HepG2 (cell line): Measurements from ENCODE around the gene PAGE1. TPM values are rescaled to one million over a fixed set of nuclear protein-coding genes. Genes with fewer than 3 reads are reported as not detected.

Experiments
- ATAC-seq: fragments of 200-7000 bp; cut with Tn5 transposase; 3 replicates; pipeline ENCODE4 v1.9.1; 2020; ENCODE audit warnings: mild to moderate bottlenecking, moderate library complexity
- BruUV-seq: library from RNA; stranded (reverse); fragments of 400-500 nt; replicated peaks from 2 replicates; lab custom pipeline; 2021; lab: Mats Ljungman, UMichigan
- CTCF ChIA-PET: fragments of 300-600 bp; formaldehyde crosslinking; extraction: SDS; loops from one replicate; lab custom pipeline; 2021; ENCODE audit warnings: low total read pairs, inconsistent platforms, low intra/inter-chr PET ratio; lab: Yijun Ruan, JAX
- POLR2A ChIA-PET: fragments of 350-600 bp; sonication (Branson Sonifier 250); formaldehyde crosslinking; loops from one replicate; lab custom pipeline; 2020; ENCODE audit warnings: antibody characterized with exemption, inconsistent platforms; lab: Yijun Ruan, JAX
- DNase-seq: peaks from one replicate; pipeline ENCODE4 v3.0.0-alpha.2; 2015; ENCODE audit warnings: low spot score
- FAIRE-seq: peaks from 3 replicates; lab custom pipeline; 2011; peaks lifted over from hg19 to GRCh38; lab: Jason Lieb, UNC
- H2AFZ ChIP-seq: one replicate; pipeline ENCODE4 v1.6.1; 2011; ENCODE audit warnings: low read length, inconsistent platforms
- H3K27ac ChIP-seq: fragments of 300-600 bp; 3 replicates; pipeline ENCODE4 v1.8.0; 2011; ENCODE audit warnings: mixed run types, mild to moderate bottlenecking, mixed read lengths, low read length, inconsistent platforms; ENCODE audit not compliant: insufficient read depth; ENCODE audit errors: extremely low read length
- H3K27me3 ChIP-seq, 2 experiments: fragments of 200-600 bp in 1 of 2; 2 replicates in 1 of 2; 3 replicates in 1 of 2; pipeline versions ENCODE4 v1.6.0 to v1.8.0; 2011; ENCODE audit warnings: low read length in 2 of 2, mild to moderate bottlenecking in 2 of 2, moderate library complexity in 2 of 2, inconsistent platforms in 1 of 2; ENCODE audit not compliant: insufficient read depth in 2 of 2, control insufficient read depth in 1 of 2
- H3K36me3 ChIP-seq, 2 experiments: fragments of 200-600 bp in 1 of 2; replicated peaks in 1 of 2; 2 replicates in 1 of 2; 3 replicates in 1 of 2; pipeline versions ENCODE4 v1.5.1 to v1.8.0; 2011; ENCODE audit warnings: low read length in 2 of 2, inconsistent platforms in 1 of 2; ENCODE audit not compliant: insufficient read depth in 2 of 2, control insufficient read depth in 1 of 2
- H3K4me1 ChIP-seq: 2 replicates; pipeline ENCODE4 v1.5.1; 2012; ENCODE audit warnings: low read length, inconsistent platforms; ENCODE audit not compliant: insufficient read depth
- H3K4me2 ChIP-seq: 2 replicates; pipeline ENCODE4 v1.6.0; 2011; ENCODE audit warnings: low read depth, low read length, inconsistent platforms
- H3K4me3 ChIP-seq, 3 experiments: fragments of 200-600 bp in 1 of 3; sonication (generic), shearing (Covaris generic) in 1 of 3; replicated peaks in 1 of 3; 2 replicates each; pipeline ENCODE4 v1.5.1; 2011 to 2016; ENCODE audit warnings: low read length in 3 of 3, inconsistent platforms in 2 of 3, low read depth in 2 of 3, mild to moderate bottlenecking in 2 of 3, control low read depth in 1 of 3, mixed read lengths in 1 of 3; ENCODE audit not compliant: insufficient read depth in 1 of 3
- H3K79me2 ChIP-seq: one replicate; pipeline ENCODE4 v1.6.1; 2011; ENCODE audit warnings: low read length, inconsistent platforms; ENCODE audit not compliant: insufficient read depth
- H3K9ac ChIP-seq: 2 replicates; pipeline ENCODE4 v1.6.0; 2011; ENCODE audit warnings: mild to moderate bottlenecking, low read depth, low read length, inconsistent platforms; ENCODE audit not compliant: insufficient read depth
- H3K9me3 ChIP-seq: 2 replicates; pipeline ENCODE4 v1.5.1; 2012; ENCODE audit warnings: mild to moderate bottlenecking, low read length
- H4K20me1 ChIP-seq: 2 replicates; pipeline ENCODE4 v1.6.0; 2011; ENCODE audit warnings: inconsistent platforms, mild to moderate bottlenecking, low read length, moderate library complexity; ENCODE audit not compliant: insufficient read depth
- AGO1 ChIP-seq: fragments of 200-400 bp; formaldehyde crosslinking; IDR thresholded peaks from 2 replicates; pipeline ENCODE4 v1.6.1; 2017; ENCODE audit warnings: mild to moderate bottlenecking, low read depth, low read length, moderate library complexity; ENCODE audit not compliant: poor library complexity, severe bottlenecking
- KDM2A ChIP-seq: sonication (generic); formaldehyde crosslinking; IDR thresholded peaks from 2 replicates; pipeline ENCODE4 v1.4.0; 2020; ENCODE audit warnings: low read depth, missing genetic modification reagents, borderline replicate concordance
- PHF8 ChIP-seq: sonication (generic); formaldehyde crosslinking; IDR thresholded peaks from 2 replicates; pipeline ENCODE4 v1.5.0; 2020; ENCODE audit warnings: missing genetic modification reagents
- ZNF317 ChIP-seq: sonication (generic); formaldehyde crosslinking; IDR thresholded peaks from 2 replicates; pipeline ENCODE4 v1.5.0; 2020; ENCODE audit warnings: mild to moderate bottlenecking, missing genetic modification reagents
- ZNF550 ChIP-seq: sonication (generic); formaldehyde crosslinking; IDR thresholded peaks from 2 replicates; pipeline ENCODE4 v1.4.0; 2020; ENCODE audit warnings: mild to moderate bottlenecking, missing genetic modification reagents, borderline replicate concordance
- WGBS: methylation state at CpG from one replicate; pipeline ENCODE4 v1.1.6; 2017; ENCODE audit warnings: low lambda C conversion rate; 5-methylcytosine and 5-hydroxymethylcytosine counted together
- in situ Hi-C: cut with HindIII; loops from 2 replicates; pipeline ENCODE4 v1.10.0; 2017; ENCODE audit warnings: low pct_unique_long_range_greater_than_20kb; ENCODE audit not compliant: extremely low pct_ligation_motif_present
- intact Hi-C: fragments of 100-400 bp; cut with micrococcal nuclease; formaldehyde crosslinking; loops from one replicate; pipeline ENCODE4 v1.10.0; 2022; ENCODE audit not compliant: unreplicated experiment
- polyA plus RNA-seq, 8 experiments: library from polyadenylated mRNA; depleted of rRNA in 3 of 8; stranded (reverse) in 7 of 8; unstranded in 1 of 8; fragments of >200 nt; fragmentation: Illumina TruSeq in 4 of 8; extraction: Trizol in 4 of 8; gene quantifications; 2 replicates each; pipeline versions ENCODE4 v1.2.1 to v1.2.3, GENCODE V29; 2011 to 2016; ENCODE audit warnings: low read depth in 4 of 8, missing spikeins in 1 of 8, mixed read lengths in 1 of 8; ENCODE audit not compliant: insufficient read depth in 1 of 8
- total RNA-seq, 5 experiments: library from RNA; depleted of rRNA; stranded (reverse); fragments of >200 nt; fragmentation: Illumina TruSeq; extraction: Trizol; gene quantifications; 2 replicates each; pipeline ENCODE4 v1.2.3, GENCODE V29; 2016; ENCODE audit warnings: low read depth in 1 of 5
- TF ChIP-seq, protein P1 (sequence below): sonication (generic); formaldehyde crosslinking; IDR thresholded peaks from 2 replicates; pipeline ENCODE4 v1.8.0; 2022; ENCODE audit warnings: missing genetic modification reagents, mild to moderate bottlenecking, inconsistent platforms, borderline replicate concordance
- TF ChIP-seq, protein P2 (sequence below): sonication (generic); formaldehyde crosslinking; IDR thresholded peaks from 2 replicates; pipeline ENCODE4 v1.5.0; 2020; ENCODE audit warnings: mild to moderate bottlenecking, missing genetic modification reagents, borderline replicate concordance
- TF ChIP-seq, protein P3 (sequence below): IDR thresholded peaks from 2 replicates; pipeline ENCODE4 v1.6.1; 2016; ENCODE audit warnings: low read depth, borderline replicate concordance
- TF ChIP-seq, protein P4 (sequence below): sonication (generic); formaldehyde crosslinking; IDR thresholded peaks from 2 replicates; pipeline ENCODE4 v1.4.0; 2020; ENCODE audit warnings: mild to moderate bottlenecking, missing genetic modification reagents
- TF ChIP-seq, protein P5 (sequence below): sonication (generic); formaldehyde crosslinking; IDR thresholded peaks from 2 replicates; pipeline ENCODE4 v1.5.0; 2020; ENCODE audit warnings: missing genetic modification reagents, mild to moderate bottlenecking, borderline replicate concordance

The PAGE1 gene
- total and polyA plus RNA-seq, 2 of the 13 experiments (the other 11 are each of a cell fraction or from before 2014, with no cell fraction given), result 0.45 to 0.93 TPM

DNA sequence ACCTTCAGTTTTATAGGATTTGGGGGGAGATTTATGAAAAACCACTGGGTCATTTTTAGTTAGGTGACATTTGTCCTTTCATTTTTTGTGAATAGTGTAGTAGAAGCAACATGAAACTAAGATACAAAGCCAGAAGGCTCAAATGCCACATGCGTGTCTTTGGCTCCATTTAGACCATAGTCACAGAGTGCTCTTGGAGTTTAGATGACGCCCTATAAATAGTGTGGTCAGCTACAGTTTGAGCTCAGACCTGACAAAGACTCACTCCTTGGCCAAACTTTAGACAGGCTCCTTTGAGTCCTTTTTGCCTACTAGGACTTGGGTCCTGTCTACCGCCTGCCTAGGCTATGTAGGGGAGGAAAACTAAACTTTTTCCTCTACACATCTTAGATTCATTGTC is 16.8 kb upstream of the PAGE1 start:
- WGBS, result 73% methylated on average over 3 of the region's 3 CpGs
- CTCF ChIA-PET, result no interaction called here
- no peak overlapping the region for H3K27ac ChIP-seq
- no peak overlapping the region for H3K4me3 ChIP-seq
- DNase-seq, result no peak
- ATAC-seq, result no peak
- H3K27me3 ChIP-seq, result no peaks in the 10 kb centered on the region
- no peak for TF ChIP-seq KDM2A (CRISPR knock-in tag)
- no peak for TF ChIP-seq ZNF317 (CRISPR knock-in tag)
- TF ChIP-seq, protein P1, sequence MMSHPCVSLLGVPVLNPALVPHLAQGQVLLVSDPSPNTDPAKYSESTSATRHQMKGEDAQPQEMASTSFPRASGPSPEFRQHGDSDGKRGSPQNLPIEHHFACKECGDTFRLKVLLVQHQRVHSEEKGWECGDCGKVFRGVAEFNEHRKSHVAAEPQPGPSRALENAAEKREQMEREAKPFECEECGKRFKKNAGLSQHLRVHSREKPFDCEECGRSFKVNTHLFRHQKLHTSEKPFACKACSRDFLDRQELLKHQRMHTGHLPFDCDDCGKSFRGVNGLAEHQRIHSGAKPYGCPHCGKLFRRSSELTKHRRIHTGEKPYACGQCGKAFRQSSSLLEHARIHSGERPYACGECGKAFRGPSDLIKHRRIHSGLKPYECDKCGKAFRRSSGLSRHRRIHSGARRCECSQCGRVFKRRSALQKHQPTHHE (CRISPR knock-in tag), result no peak
- TF ChIP-seq, all 625 proteins: peak for 0
- FAIRE-seq, result no peak
- no peaks in the 10 kb centered on the region for H3K9me3 ChIP-seq
- H3K9ac ChIP-seq, result no peak overlapping the region
- no TSS peak for BruUV-seq
- H3K79me2 ChIP-seq, result no peaks in the 10 kb centered on the region
- no peak overlapping the region for H3K4me2 ChIP-seq
- POLR2A ChIA-PET, result no interaction called here
- H4K20me1 ChIP-seq, result no peaks in the 10 kb centered on the region
- H3K36me3 ChIP-seq, result no peaks in the 10 kb centered on the region
- in situ Hi-C loops, result no loop called here
- H3K4me1 ChIP-seq, result no peaks in the 10 kb centered on the region
- H2AFZ ChIP-seq, result no peak overlapping the region
- intact Hi-C loops, result no loop called here

DNA sequence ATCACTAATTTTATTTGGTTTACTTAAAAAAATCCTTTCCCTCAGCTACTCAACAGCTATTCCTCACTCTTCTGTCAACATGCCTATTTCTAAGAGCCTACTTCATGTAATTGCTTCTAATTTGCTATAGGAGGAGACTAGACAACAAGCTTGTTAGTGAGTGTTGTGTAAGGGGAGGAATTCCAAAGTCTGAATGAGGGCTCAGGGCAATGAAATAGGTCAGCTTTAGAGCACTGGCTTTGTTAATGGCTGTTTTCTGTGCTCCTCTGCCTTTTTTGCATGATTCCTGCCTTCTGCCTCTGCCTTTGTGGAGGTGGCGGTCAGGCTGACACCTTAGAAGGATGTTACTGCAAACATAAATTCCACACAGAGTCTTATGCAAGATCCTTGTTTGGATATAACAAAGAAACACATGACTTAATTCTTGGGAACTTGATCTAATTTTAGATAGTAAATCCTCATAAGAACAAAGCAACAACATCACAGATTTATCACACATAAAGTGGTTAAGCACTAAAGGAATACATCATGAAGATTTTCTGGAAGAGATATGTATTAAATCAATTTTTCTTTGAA is 15.0 kb upstream of the PAGE1 start:
- Histone ChIP-seq H3K79me2 (no peaks in the 10 kb centered on the region), H2AFZ (no peak overlapping the region), H3K4me1 (no peaks in the 10 kb centered on the region), H3K27ac (no peak overlapping the region), H3K9me3 (no peaks in the 10 kb centered on the region), H3K9ac (no peak overlapping the region), H3K36me3 (no peaks in the 10 kb centered on the region), H3K27me3 (no peaks in the 10 kb centered on the region), H4K20me1 (no peaks in the 10 kb centered on the region), H3K4me2 (no peak overlapping the region), H3K4me3 (no peak overlapping the region)
- in situ Hi-C loops (no loop called here), intact Hi-C loops (no loop called here)
- ChIA-PET POLR2A (no interaction called here), CTCF (no interaction called here)
- DNase-seq, result peak; percentile 1
- WGBS, result 29% methylated on average over 1 of the region's 1 CpG
- no TSS peak for BruUV-seq
- ATAC-seq, result peak; percentile 50; the same call in 1 of the 3 replicates
- FAIRE-seq, result peak; percentile 36
- TF ChIP-seq PHF8 (CRISPR knock-in tag) (no peak), AGO1 (no peak), ZNF550 (CRISPR knock-in tag) (no peak)
- TF ChIP-seq, protein P2, sequence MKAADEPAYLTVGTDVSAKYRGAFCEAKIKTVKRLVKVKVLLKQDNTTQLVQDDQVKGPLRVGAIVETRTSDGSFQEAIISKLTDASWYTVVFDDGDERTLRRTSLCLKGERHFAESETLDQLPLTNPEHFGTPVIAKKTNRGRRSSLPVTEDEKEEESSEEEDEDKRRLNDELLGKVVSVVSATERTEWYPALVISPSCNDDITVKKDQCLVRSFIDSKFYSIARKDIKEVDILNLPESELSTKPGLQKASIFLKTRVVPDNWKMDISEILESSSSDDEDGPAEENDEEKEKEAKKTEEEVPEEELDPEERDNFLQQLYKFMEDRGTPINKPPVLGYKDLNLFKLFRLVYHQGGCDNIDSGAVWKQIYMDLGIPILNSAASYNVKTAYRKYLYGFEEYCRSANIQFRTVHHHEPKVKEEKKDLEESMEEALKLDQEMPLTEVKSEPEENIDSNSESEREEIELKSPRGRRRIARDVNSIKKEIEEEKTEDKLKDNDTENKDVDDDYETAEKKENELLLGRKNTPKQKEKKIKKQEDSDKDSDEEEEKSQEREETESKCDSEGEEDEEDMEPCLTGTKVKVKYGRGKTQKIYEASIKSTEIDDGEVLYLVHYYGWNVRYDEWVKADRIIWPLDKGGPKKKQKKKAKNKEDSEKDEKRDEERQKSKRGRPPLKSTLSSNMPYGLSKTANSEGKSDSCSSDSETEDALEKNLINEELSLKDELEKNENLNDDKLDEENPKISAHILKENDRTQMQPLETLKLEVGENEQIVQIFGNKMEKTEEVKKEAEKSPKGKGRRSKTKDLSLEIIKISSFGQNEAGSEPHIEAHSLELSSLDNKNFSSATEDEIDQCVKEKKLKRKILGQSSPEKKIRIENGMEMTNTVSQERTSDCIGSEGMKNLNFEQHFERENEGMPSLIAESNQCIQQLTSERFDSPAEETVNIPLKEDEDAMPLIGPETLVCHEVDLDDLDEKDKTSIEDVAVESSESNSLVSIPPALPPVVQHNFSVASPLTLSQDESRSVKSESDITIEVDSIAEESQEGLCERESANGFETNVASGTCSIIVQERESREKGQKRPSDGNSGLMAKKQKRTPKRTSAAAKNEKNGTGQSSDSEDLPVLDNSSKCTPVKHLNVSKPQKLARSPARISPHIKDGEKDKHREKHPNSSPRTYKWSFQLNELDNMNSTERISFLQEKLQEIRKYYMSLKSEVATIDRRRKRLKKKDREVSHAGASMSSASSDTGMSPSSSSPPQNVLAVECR (CRISPR knock-in tag), result no peak
- TF ChIP-seq, protein P3, sequence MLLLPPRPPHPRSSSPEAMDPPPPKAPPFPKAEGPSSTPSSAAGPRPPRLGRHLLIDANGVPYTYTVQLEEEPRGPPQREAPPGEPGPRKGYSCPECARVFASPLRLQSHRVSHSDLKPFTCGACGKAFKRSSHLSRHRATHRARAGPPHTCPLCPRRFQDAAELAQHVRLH (CRISPR knock-in tag), result no peak
- TF ChIP-seq, protein P4, sequence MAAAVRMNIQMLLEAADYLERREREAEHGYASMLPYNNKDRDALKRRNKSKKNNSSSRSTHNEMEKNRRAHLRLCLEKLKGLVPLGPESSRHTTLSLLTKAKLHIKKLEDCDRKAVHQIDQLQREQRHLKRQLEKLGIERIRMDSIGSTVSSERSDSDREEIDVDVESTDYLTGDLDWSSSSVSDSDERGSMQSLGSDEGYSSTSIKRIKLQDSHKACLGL (CRISPR knock-in tag), result no peak
- TF ChIP-seq, protein P5, sequence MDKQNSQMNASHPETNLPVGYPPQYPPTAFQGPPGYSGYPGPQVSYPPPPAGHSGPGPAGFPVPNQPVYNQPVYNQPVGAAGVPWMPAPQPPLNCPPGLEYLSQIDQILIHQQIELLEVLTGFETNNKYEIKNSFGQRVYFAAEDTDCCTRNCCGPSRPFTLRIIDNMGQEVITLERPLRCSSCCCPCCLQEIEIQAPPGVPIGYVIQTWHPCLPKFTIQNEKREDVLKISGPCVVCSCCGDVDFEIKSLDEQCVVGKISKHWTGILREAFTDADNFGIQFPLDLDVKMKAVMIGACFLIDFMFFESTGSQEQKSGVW (CRISPR knock-in tag), result no peak
